ENCODE data around the gene FGF3. TPM values are rescaled to one million over a fixed set of nuclear protein-coding genes. Genes with fewer than 3 reads are reported as not detected.

FGF3 gene
- total RNA-seq, 1 experiment from 2014 or later = not detected

DNA sequence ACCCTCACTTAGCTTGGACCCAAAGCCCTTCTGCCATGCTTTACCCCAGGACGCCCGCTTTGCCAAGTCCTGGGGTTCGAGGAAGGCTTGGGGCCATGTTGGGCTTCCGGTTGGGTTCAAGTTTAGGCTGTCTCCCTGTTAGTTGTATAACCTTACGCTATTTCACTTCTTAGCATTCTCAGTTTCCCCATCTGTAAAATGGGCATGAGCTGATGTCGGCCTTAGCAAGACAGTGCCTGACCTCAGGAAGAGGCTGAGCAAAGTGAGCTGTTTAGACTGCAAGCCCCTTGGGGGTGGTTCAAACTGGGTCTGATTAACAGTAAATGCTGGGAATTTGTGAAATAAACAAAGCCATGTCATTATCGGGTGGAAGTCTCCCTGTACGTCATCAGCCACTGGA lies 40.8 kb downstream of the FGF3 start:
- H4K20me1 ChIP-seq (ENCODE audit: low read length) = no peaks in the 10 kb centered on the region
- H3K9ac ChIP-seq (ENCODE audit: low read length) = no peak overlapping the region
- H3F3A ChIP-seq (ENCODE audit: low read length, unreplicated experiment) = no peaks in the 10 kb centered on the region
- TF ChIP-seq, protein P1, sequence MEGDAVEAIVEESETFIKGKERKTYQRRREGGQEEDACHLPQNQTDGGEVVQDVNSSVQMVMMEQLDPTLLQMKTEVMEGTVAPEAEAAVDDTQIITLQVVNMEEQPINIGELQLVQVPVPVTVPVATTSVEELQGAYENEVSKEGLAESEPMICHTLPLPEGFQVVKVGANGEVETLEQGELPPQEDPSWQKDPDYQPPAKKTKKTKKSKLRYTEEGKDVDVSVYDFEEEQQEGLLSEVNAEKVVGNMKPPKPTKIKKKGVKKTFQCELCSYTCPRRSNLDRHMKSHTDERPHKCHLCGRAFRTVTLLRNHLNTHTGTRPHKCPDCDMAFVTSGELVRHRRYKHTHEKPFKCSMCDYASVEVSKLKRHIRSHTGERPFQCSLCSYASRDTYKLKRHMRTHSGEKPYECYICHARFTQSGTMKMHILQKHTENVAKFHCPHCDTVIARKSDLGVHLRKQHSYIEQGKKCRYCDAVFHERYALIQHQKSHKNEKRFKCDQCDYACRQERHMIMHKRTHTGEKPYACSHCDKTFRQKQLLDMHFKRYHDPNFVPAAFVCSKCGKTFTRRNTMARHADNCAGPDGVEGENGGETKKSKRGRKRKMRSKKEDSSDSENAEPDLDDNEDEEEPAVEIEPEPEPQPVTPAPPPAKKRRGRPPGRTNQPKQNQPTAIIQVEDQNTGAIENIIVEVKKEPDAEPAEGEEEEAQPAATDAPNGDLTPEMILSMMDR (conservative IDR thresholded peaks at IDR 0.05; ENCODE audit: low read depth, low read length) = no peak
- TF ChIP-seq EZH2 (IDR thresholded peaks at IDR 0.05; ENCODE audit: low read length, unreplicated experiment) (no peak), EZH2phosphoT487 (IDR thresholded peaks at IDR 0.05; ENCODE audit: borderline replicate concordance, low read length) (no peak)
- POLR2A ChIA-PET (ENCODE audit: unreplicated experiment) = no interaction called here
- ATAC-seq = no peak
- no peak for DNase-seq
- no peaks in the 10 kb centered on the region for H3K4me1 ChIP-seq (ENCODE audit: insufficient read depth, low read length)
- CTCF ChIA-PET = no interaction called here
- H3K27ac ChIP-seq (ENCODE audit: low read length) = no peak overlapping the region
- H3K27me3 ChIP-seq (ENCODE audit: low read length) = peaks cover 13% of the 10 kb centered on the region
- no TSS peak for BruUV-seq (replicated peaks)
- no peaks in the 10 kb centered on the region for H3K9me2 ChIP-seq (replicated peaks; ENCODE audit: low read length)
- no peaks in the 10 kb centered on the region for H3K36me3 ChIP-seq (ENCODE audit: low read depth, low read length)
- H2AFZ ChIP-seq (ENCODE audit: low read length) = no peak overlapping the region
- H3K79me2 ChIP-seq (ENCODE audit: low read length) = no peaks in the 10 kb centered on the region
- H3K4me2 ChIP-seq (ENCODE audit: low read length) = no peak overlapping the region
- intact Hi-C loops (cut with micrococcal nuclease) = no loop called here
- no peaks in the 10 kb centered on the region for H3K9me3 ChIP-seq (ENCODE audit: low read length)
- H3K4me3 ChIP-seq (ENCODE audit: low read length) = no peak overlapping the region

DNA sequence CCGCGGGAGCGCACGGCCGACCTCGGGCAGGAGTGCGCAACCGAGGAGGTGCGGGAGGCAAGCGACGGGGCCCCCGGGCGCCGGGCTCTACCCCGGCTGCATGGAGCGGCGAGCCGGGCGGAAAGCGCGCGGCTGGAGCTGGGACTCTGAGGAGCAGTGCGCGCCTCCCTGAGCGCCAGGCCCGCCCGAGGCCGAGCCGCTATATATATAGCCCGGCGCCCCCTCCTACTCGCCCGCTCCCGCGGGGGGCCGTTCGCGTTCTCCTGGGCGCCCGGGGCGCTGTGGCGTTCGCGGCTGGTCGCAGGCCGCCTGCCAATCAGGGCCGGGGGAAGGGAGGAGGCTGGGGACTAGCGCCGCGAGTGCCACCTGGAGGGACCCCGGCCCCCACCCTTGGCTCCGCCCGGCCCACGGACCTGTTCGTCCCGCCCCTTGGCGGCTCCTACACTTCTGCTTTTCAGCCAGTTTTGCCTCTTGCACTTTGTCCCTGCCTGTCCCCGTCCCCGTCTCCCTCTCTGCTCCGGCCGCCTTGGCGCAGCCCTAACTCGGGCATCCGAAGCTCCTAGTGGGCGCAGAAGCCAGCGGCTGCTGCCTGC lies 44.0 kb downstream of the FGF3 start, which contains the start of gene FGF4:
Gene FGF4 (minus strand): TSS at position 179 of the 593 bp plus-strand sequence. CDS start 257 bp downstream, outside the sequence.
- TF ChIP-seq, protein P1 (conservative IDR thresholded peaks at IDR 0.05; ENCODE audit: low read depth, low read length) = no peak
- TF ChIP-seq EZH2 (IDR thresholded peaks at IDR 0.05; ENCODE audit: low read length, unreplicated experiment) = no peak
- no peak for TF ChIP-seq EZH2phosphoT487 (IDR thresholded peaks at IDR 0.05; ENCODE audit: borderline replicate concordance, low read length)
- BruUV-seq (replicated peaks) = no TSS peak
- intact Hi-C loops (cut with micrococcal nuclease) = no loop called here
- no peaks in the 10 kb centered on the region for H3K79me2 ChIP-seq (ENCODE audit: low read length)
- H3K27me3 ChIP-seq (ENCODE audit: low read length) = peaks cover 23% of the 10 kb centered on the region
- no peak within 1 kb of the TSS for H3K4me3 ChIP-seq (ENCODE audit: low read length)
- no peak for ATAC-seq
- H3K4me1 ChIP-seq (ENCODE audit: insufficient read depth, low read length) = no peaks in the 10 kb centered on the region
- no peaks in the 10 kb centered on the region for H3F3A ChIP-seq (ENCODE audit: low read length, unreplicated experiment)
- POLR2A ChIA-PET (ENCODE audit: unreplicated experiment) = no interaction called here
- H3K36me3 ChIP-seq (ENCODE audit: low read depth, low read length) = no peaks in the 10 kb centered on the region
- CTCF ChIA-PET = no interaction called here
- no peak within 1 kb of the TSS for H2AFZ ChIP-seq (ENCODE audit: low read length)
- no peak for DNase-seq
- no peak within 1 kb of the TSS for H3K9ac ChIP-seq (ENCODE audit: low read length)
- no peak within 1 kb of the TSS for H3K4me2 ChIP-seq (ENCODE audit: low read length)
- no peaks in the 10 kb centered on the region for H3K9me2 ChIP-seq (replicated peaks; ENCODE audit: low read length)
- no peaks in the 10 kb centered on the region for H4K20me1 ChIP-seq (ENCODE audit: low read length)
- H3K9me3 ChIP-seq (ENCODE audit: low read length) = no peaks in the 10 kb centered on the region
- no peak within 1 kb of the TSS for H3K27ac ChIP-seq (ENCODE audit: low read length)

DNA sequence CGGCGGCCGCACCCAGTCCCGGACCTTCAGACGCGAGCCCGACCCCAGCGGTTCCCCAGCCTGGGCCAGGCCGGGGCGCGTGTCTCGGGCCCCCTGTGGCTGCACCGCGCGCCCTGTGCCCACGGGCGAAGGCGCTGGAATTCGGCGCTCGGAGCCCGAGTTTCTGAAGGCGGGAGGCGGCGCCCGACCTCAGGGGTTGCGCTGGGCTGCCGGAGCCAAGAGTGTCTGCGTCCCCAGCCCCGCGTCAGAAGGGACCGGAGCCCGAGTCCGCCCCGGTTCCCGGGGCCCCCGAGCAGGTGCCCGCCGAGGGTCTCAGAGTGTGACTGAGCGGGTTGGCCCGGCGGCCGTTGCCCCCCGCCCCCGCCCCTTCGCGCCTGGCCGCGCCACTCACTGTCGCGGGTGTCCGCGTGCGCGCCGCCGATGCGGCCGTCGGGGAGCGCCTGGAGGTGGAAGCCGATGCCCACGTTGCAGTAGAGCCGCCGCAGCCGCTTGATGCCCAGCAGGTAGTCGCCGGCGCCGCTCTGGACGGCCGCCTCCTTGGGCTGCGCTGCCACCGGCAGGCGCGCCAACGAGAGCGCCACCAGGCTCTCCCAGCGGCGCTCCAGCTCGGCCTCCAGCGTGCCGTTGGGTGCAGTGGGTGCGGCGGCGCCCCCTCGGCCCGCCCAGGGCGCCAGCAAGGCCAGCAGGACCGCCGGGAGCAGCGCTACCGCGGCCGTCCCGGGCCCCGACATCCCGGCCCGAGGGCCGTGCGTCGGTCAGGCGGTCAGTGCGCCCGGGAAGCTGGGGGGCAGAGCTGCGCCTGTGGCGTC lies 44.7 kb downstream of the FGF3 start:
- H3K4me3 ChIP-seq (ENCODE audit: low read length) = no peak overlapping the region

More for the DNA sequence above, 44.7 kb downstream of the FGF3 start:
- Histone ChIP-seq H3K79me2 (ENCODE audit: low read length) (no peaks in the 10 kb centered on the region), H3K9me3 (ENCODE audit: low read length) (no peaks in the 10 kb centered on the region), H3K4me1 (ENCODE audit: insufficient read depth, low read length) (no peaks in the 10 kb centered on the region), H3F3A (ENCODE audit: low read length, unreplicated experiment) (no peaks in the 10 kb centered on the region), H3K36me3 (ENCODE audit: low read depth, low read length) (no peaks in the 10 kb centered on the region), H3K9me2 (replicated peaks; ENCODE audit: low read length) (no peaks in the 10 kb centered on the region), H3K9ac (ENCODE audit: low read length) (no peak overlapping the region), H3K4me2 (ENCODE audit: low read length) (no peak overlapping the region), H3K27me3 (ENCODE audit: low read length) (peaks cover 23% of the 10 kb centered on the region), H4K20me1 (ENCODE audit: low read length) (no peaks in the 10 kb centered on the region), H3K27ac (ENCODE audit: low read length) (no peak overlapping the region), H2AFZ (ENCODE audit: low read length) (no peak overlapping the region)
- intact Hi-C loops (cut with micrococcal nuclease) = no loop called here
- TF ChIP-seq EZH2 (IDR thresholded peaks at IDR 0.05; ENCODE audit: low read length, unreplicated experiment) (no peak), EZH2phosphoT487 (IDR thresholded peaks at IDR 0.05; ENCODE audit: borderline replicate concordance, low read length) (no peak)
- TF ChIP-seq, protein P1 (conservative IDR thresholded peaks at IDR 0.05; ENCODE audit: low read depth, low read length) = no peak
- no TSS peak for BruUV-seq (replicated peaks)
- CTCF ChIA-PET = no interaction called here
- ATAC-seq (no peak), DNase-seq (no peak)
- POLR2A ChIA-PET (ENCODE audit: unreplicated experiment) = no interaction called here
